ENCODE measurements around the gene TKT.

Gene TKT

DNA sequence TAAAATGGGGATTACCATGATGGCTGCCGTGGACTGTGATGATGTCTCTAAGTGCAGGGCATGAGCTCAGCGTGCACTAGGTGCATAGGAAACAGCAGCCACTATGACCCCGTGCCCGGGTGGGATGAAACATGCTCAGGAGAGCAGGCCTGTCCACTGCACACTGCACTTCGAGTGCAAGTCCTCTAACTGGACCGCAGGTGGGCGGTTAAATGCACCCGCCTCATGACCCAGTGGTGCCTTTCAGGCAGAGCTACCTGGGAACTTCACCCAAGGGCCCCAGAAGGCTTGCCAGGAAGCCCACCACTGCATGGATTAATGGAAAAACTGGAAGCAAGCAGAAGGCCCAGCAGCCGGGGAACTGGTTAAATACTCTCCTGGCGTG is 60.8 kb downstream of the TKT start:
- no peak for DNase-seq

DNA sequence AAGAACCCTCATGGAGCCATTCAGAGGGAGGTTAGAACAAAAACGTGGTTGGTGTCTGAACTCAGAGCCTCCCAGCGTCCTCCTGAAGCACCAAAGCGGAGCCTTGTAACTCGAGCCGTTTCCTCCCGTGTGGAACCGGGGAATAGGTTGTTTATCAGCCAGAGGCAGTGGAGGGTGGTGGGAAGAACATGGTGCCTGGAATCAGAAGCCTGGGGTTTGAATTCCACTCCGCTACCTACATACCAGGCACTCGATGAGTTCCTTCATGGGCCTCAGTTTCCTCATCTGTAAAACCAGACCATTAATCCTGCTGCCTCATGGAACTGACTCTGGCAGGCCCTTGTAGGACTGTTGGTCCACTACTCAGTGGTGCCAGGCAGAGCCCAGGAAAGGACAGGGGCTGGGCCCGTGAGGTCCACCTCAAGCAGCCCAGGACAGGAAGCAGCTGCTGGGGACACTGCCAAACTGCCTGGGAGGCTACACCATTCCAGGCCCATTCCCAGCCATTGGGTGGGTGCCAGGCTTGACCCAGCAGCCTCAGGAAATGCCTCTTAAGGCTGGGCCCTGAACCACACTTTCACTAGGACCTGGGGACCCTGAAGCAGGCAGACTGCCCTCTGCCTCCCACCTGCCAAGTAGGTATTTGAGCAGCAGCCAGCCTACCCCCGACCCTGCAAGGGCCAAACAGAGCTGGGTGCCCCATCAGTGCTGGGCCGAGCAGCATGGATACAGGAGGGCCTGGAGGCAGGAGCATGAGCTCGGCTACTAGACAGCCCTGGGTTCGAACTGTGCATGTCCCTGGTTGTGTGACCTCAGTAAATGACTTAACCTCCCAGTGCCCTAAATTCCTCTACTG is 61.4 kb downstream of the TKT start:
- peak; percentile 49 for DNase-seq

DNA sequence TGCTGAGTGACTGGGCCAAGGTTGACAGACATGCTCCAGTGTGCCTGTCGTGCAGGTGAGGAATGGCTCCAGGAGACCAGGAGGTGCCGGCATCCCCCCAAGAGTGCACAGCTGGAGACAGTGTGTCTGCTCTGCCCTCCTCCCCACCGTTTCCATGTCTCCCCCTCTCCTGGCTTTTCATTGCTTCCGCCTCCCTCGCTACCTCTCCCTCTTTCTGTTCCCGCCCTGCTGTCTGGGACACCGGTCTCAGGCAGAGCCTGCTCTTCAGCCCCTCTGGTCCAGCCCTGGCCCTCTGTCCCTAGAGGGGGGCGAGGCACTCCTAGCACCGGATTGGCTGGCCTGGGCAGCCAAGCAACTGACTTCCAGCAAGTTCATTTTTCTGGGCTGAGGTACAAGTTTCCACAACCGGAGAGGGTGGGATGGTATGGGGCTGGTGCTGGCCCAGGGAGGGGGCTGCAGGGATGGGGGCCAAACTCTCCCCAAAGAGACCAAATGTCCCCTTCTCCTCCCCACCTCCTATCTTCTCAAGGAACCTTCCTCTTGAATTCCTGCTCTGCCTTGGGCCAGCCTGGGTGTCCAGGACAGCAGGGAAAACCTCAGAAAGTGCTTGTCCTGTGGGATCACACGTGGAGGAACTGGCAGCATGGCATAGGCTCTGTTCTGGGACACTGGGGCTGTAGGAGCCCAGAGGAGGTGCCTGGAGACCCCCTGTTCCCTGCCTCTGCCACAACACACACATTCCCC is 62.2 kb downstream of the TKT start:
- no peak for DNase-seq

DNA sequence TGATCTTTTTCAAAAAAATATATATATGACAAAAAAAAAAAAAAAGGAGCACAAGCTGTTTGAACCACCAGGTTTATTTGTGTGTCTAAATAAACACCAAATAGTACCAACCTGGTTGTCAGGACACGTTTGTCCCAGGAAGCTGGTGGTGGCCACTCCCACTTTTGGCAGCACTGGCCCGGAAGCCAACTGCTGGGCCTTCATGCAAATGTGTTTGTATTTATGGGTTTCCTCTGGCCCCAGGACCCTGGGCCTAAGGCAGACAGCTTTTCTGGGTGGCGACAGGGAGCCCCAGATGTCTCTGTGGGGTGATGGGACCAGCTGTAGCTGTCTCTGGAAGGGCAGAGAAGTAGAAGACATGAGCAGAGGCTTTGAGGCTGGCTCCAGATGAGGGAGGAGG is 63.2 kb downstream of the TKT start:
- DNase-seq = no peak

DNA sequence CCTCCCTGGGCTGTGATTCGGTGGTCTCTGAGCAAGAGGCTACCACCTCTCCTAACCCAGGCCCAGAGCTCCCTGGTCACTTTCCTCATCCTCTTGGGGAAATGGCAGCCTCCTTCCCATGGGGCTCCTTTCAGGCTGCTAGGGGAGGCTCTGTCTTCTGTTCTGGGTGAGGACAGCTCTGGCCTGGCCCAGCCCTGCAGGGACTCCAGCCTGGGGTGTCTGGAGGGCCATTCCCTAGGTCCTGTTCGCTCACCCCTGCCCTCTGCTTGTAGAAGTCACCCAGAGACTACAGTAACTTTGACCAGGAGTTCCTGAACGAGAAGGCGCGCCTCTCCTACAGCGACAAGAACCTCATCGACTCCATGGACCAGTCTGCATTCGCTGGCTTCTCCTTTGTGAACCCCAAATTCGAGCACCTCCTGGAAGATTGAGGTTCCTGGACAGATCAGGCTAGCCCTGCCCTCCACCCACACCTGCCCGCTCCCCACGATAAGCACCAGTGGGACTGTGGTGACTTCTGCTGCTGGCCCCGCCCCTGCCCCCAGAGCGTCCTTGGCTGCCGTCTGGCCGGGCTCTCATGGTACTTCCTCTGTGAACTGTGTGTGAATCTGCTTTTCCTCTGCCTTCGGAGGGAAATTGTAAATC is 63.9 kb downstream of the TKT start:
- no peak for DNase-seq

DNA sequence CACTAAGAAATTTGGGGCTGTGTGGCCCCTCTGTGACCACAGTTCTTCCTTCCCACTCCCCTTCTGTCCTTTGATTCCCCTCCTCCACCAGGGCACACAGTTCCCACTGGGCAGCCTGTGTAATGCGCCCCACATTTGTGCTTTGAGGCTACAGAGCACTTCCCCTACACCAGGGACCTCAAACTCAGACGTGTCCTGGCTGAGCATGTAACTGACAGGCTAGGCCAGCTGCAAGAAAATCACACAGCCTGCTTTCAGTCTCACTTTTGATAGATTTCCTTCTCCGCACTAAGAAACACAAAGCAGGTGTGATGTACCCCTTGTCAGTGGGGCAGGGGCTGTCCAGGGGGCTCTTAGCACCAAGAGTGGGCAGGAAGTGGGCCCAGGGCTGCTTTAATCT is 65.2 kb downstream of the TKT start:
- DNase-seq = no peak

DNA sequence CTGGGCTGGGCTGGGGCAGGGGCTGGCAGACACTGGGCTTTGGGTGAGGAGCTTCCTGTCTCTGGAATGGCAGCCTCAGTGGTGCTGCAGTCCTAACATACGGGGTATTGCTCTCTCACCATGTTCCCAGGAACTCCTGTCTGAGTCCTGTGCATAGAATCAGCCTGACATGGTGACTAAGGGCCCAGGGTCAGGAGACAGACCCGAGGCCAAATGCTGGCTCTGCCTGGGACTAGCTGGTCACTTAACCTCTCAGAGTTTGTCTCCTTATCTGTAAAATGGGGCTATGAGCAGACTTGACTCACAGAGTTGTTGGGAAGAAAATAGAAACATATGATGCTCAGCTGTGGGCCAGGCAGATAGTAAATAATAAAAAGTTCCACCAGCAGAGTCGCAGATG is 66.5 kb downstream of the TKT start:
- DNase-seq = no peak

DNA sequence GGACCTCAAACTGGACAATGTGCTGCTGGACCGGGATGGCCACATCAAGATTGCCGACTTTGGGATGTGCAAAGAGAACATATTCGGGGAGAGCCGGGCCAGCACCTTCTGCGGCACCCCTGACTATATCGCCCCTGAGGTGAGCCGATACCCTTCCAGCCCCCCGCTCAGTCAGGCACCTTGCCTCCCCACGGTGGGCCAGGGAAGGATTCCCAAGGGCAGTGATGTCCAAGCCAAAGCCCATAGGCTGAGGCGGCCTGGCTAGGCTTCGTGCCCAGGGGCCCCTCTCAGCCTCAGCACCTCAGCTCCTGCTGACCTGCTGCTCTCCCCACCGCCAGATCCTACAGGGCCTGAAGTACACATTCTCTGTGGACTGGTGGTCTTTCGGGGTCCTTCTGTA is 67.1 kb downstream of the TKT start:
- no peak for DNase-seq

DNA sequence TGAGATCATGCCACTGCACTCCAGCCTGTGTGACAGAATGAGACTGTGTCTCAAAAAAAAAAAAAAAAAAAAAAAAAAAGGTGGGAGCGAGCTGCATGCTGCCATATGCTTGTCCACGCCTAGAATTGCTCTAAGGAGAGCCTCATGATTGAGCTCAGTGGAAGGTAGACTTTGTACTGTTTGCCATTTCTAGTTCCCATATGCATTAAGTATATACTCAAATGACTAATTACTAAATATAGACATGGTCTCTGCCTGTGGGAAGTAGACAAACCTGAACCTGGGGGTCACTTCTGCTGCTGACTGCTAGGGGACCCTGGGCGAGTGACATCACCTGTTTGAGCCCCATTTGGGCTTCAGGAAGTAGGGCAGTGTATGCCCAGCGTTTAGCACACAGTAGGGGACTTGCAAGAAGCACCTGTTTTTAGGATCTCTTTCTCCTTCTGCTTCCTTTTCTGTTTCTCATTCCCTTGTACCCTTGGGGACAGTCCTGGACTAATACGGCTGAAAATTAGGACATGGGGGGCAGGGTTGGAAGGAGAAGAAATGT is 67.6 kb downstream of the TKT start:
- no peak for DNase-seq

DNA sequence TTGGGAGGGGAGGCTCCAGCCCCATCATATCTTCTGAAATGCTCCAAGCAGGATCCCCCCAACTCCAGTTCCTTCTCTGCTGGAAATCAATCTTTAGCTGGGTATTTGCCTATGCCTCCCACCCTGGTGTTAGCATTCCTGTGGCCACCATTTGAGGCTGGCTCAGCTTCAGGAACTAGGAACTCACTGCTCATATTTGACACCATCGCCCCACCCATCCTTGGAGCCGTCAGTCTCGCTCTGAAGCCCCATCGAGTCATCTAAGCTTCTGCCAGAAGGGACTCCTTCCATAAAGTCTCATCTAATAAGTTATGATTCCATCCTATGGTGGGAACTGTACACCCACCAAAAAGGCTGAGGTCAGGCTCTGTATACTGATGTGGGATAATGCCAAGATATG is 68.4 kb downstream of the TKT start:
- DNase-seq = no peak

DNA sequence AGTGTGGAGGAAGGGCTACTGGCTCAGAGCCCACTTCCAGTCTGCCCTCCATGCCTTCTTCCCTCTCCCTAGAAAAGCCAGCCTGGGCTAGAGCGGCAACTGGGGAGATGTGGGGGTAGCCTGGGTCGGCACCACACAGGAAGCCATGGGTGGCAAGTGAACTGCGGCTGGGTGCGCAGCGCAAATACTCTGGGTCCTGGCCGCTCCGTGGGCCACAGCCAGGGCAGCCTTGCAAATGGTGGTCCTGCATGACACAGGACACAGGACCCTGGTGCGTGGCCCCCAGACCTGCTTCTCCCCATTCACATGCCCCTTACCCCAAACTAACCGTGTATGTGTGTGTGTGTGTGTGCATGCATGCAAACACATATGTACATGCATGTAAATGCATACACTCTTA is 69.1 kb downstream of the TKT start:
- DNase-seq = no peak

DNA sequence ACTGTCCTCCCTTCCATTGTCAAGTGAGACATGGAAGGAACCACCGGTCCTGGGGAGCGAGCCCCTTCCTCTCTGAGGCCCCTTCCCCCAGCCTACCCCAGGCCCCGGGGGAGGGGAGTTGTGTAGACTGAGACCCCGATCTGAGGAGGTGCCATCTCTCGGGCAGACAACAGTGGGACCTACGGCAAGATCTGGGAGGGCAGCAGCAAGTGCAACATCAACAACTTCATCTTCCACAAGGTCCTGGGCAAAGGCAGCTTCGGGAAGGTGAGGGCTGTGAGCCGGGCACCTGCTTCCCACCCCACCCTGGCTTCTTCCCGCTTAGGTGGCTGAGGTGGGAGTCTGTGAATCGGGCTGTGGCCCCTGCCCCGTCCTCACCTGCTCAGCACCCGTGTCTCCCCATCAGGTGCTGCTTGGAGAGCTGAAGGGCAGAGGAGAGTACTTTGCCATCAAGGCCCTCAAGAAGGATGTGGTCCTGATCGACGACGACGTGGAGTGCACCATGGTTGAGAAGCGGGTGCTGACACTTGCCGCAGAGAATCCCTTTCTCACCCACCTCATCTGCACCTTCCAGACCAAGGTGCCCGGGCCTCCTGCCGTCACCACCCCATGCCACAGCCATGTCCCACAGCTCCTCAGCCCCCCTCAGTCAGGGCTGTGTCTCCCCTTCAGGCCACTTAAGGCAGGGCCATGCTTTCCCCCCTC is 69.9 kb downstream of the TKT start:
- no peak for DNase-seq

DNA sequence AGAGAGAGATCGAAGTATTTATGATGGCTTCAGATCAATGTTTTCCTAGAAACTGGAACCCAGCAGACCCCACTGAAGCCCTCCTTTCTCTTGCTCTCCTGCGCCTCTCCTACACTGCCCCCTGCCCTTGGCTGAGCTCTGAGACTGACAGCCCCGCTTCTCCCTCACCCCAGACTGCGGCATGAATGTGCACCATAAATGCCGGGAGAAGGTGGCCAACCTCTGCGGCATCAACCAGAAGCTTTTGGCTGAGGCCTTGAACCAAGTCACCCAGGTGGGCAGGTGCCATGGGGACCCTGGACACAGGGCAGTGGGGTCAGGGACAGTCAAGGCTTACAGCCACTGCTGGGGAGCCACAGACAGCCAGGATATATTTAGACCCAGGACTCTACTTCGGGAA is 71.1 kb downstream of the TKT start:
- DNase-seq = no peak

DNA sequence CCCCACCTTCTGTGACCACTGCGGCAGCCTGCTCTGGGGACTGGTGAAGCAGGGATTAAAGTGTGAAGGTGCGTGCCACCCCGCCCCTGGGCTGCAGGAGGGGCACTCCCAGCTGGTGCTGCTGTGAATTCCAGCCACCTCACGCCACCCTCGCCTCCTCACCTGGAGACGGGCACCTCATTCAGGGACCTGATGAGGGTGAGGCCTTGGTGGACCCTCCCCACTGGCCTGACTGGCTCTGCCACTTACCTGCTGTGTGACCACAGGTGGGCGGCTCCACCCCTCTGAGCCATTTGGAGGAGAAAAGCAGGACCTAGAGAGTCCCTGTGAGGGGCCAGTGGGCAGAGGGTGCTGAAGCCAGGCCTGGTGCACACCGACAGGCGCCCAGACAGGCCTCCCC is 72.3 kb downstream of the TKT start:
- no peak for DNase-seq

DNA sequence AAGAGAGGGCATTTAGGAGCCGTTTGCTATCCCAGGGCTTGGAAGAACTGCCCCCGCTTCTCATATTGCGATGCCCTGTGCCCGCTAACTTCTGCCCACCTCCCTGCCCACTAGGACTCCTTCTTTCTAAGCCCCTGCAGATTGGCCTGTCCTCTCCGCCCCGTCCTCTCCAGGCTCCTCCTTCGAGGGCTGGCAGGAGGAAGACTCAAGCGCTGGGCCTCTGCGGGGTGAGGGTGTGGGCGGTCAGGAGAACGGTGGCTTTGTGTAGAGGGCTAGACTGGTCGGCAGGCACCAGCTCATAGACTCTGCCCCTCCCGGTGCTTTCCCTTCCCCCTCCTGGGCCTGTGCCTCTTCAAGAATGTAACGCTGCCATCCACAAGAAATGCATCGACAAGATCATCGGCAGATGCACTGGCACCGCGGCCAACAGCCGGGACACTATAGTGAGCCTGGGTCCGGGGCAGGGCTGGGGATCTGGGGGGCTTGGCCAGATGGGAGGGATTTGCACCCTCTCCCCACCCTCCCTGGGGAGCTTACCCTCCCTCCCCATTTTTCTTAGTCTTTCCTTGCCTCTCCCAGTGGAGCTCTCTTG is 73.0 kb downstream of the TKT start:
- DNase-seq = no peak

DNA sequence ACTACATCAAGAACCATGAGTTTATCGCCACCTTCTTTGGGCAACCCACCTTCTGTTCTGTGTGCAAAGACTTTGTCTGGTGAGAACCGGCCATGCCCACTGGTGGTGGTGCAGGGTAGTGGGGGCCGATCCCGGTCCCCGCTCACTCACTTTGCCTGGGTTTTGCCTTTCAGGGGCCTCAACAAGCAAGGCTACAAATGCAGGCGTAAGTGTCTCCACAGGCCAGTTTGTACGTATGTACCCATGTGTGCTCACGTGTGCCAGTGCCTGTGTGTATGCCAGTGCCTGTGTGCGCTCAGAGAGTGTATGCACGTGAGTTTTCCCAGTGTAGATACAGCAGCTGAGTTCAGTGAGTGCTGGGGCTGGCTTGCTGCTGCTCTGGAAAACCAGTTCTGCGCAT is 74.3 kb downstream of the TKT start:
- DNase-seq = no peak

DNA sequence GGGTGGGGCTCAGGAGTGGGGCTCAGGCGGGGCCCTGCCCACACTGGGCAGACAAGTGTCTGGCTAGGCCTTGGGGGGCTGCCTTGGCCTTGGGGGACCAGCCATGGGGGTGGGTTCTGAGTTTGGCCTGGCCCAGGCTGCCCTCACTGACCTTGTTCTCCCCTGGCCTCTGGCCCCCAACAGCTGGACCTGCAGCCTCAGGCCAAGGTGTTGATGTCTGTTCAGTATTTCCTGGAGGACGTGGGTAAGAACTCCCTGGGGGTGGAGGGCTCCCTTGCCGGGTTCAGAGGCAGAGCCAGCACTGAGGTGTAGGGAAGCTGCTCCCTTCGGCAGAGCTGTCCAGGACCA is 74.8 kb downstream of the TKT start:
- DNase-seq = no peak

DNA sequence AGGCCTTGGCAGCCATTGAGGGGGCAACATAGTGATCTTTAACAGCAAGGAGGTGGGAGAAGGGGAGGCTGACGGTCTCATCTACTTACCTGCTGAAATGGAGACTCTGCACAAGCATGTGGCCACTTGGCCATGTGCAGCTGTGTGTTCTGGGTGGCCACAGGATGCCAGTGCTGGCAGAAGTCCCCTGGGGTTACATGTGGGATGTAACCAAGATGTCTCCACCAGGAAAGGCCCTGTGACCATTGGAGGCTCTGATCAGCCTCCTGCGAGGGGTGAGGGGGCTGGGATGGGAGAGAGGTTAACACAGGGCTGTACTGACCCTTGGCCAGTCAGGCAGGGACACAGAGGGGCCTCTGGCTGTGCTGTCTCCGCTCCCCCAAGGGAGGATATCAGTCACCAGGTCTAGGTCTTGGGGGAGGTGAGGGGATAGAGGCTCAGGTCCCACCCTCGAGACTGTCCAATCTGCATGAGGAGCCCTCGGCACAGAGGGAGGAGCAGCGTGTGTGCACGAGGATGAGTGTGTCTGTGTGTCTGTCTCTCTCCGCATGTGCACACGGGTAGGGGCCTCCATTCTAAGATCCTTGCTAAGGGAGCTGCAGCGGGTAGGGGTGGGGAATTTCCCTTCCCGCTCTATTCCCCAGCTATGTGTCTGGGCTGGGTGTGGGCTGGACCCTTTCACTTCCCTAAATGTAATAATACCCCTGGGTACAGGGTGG is 75.4 kb downstream of the TKT start:
- DNase-seq = no peak

DNA sequence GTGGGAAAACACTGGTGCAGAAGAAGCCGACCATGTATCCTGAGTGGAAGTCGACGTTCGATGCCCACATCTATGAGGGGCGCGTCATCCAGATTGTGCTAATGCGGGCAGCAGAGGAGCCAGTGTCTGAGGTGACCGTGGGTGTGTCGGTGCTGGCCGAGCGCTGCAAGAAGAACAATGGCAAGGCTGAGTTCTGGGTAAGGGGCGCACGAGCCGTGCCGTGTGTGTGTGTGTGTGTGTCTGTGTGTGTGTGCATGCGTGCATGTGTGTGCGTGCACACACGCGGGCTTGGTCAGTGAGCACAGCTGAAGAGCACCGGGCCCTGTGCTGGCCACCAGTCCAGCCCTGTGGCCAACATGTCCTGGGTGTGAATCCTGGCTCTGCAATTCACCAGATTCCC is 76.2 kb downstream of the TKT start:
- DNase-seq = no peak

DNA sequence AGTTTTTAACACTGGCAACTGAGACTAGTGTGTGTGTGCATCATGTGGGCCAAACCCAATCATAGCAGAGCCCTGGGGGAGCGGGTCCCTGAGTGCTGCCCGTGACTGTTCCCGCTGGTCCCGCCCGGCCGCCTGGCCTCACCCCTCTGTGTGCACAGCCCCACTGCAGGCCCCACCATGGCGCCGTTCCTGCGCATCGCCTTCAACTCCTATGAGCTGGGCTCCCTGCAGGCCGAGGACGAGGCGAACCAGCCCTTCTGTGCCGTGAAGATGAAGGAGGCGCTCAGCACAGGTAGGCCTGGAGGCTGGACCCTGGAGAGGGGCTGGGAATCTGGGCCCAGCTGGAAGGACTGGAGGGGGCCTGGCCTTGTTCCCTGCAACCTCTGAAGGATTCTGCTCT is 77.6 kb downstream of the TKT start:
- DNase-seq = no peak

DNA sequence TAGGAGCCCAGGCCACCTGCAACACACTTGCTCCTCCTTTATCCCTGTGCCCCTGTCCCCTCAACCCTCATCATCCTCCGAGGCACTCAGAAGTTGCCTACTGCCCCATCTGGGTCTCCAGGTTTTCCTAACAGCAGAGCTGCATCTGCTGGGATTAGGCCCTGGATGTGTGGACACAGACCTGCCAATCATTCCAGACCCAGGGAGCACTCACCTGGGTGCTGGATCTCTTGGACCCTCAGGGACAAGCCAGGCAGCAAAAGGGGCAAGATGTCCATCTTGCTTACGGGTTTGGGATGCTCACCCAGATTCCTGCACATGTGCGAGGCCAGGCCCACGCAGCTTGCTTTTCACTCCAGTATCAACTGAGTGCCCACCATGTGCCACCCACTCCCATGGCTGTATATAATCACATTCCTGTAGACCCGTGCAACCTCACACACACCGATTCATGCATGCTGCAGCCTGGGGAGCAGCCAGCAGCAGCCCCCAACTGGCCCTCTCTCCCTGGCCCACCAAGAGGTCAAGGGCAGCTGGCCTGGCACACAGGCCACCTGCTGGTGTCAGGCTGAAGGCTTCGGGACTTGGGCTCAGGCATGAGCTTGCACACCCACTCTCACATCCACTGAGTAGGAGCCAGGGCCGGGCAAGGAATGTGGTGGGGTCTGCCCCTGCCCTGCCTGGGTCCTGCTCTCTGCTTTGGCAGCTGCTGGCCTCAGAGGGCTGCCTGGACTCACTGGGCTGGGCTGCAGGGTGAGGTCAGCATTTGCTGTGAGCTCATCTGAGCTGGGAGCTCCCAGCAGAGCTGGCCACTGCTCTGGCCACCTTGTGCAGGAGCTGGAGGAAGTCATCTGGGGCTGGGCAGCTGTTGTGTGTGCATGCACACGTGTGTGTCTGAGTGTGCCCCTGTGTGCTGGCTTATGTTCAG is 79.9 kb downstream of the TKT start:
- no peak for DNase-seq
